HG02642 (cell line): ENCODE results near the gene MCF2L.
"Not testable (repeated sequence)": the region's sequence is repeated elsewhere in the genome, so short reads cannot be mapped to it uniquely, and the experiment has no call there.

Experiments used
- ATAC-seq: cut with Tn5 transposase; IDR thresholded peaks from one replicate; pipeline ENCODE4 v1.9.1; 2021; ENCODE audit warnings: mild to moderate bottlenecking; ENCODE audit not compliant: unreplicated experiment, poor library complexity

Gene MCF2L

GRCh38 chr13:113087923-113088690 is 119.1 kb downstream of the MCF2L start:
- ATAC-seq = no peak

- no peak for ATAC-seq
Observed at GRCh38 chr13:113088691-113089020, 119.6 kb downstream of the MCF2L start.

GRCh38 chr13:113089693-113090414 is 120.8 kb downstream of the MCF2L start:
- ATAC-seq = no peak

GRCh38 chr13:113090415-113090770 is 121.4 kb downstream of the MCF2L start:
- no peak for ATAC-seq

GRCh38 chr13:113090806-113091205 is 121.8 kb downstream of the MCF2L start:
- ATAC-seq = no peak

- ATAC-seq = no peak
Observed at GRCh38 chr13:113091211-113091771, 122.3 kb downstream of the MCF2L start.

GRCh38 chr13:113091891-113092775 is 123.1 kb downstream of the MCF2L start:
- ATAC-seq = no peak

GRCh38 chr13:113092776-113093579 is 124.0 kb downstream of the MCF2L start:
- ATAC-seq = no peak

GRCh38 chr13:113093580-113094409 is 124.8 kb downstream of the MCF2L start:
- ATAC-seq = no peak

GRCh38 chr13:113094410-113094800 is 125.4 kb downstream of the MCF2L start:
- no peak for ATAC-seq

- ATAC-seq = no peak
Observed at GRCh38 chr13:113095146-113096051, 126.4 kb downstream of the MCF2L start.

- ATAC-seq = no peak
Observed at GRCh38 chr13:113096052-113096744, 127.2 kb downstream of the MCF2L start.

GRCh38 chr13:113096745-113097305 is 127.8 kb downstream of the MCF2L start:
- no peak for ATAC-seq

GRCh38 chr13:113097651-113098050 is 128.6 kb downstream of the MCF2L start:
- ATAC-seq = no peak

- no peak for ATAC-seq
Observed at GRCh38 chr13:113098162-113098732, 129.2 kb downstream of the MCF2L start.

GRCh38 chr13:113099142-113099541 is 130.1 kb downstream of the MCF2L start:
- no peak for ATAC-seq

GRCh38 chr13:113102302-113102701 is 133.3 kb downstream of the MCF2L start:
- ATAC-seq = not testable (repeated sequence)
